Brain microvascular endothelial cell (primary cell): ENCODE data around the gene ARCN1.

ENCODE experiments used
- DNase-seq: peaks from one replicate; pipeline ENCODE4 v3.0.0-alpha.2; 2020
- H3K27ac ChIP-seq: fragments of 250-450 bp; sonication (Bioruptor Pico); 2 replicates; pipeline ENCODE4 v1.5.1; 2020; ENCODE audit warnings: mild to moderate bottlenecking, moderate library complexity
- H3K27me3 ChIP-seq: fragments of 250-450 bp; sonication (Bioruptor Pico); replicated peaks from 2 replicates; pipeline ENCODE4 v1.5.1; 2020; ENCODE audit warnings: mild to moderate bottlenecking
- H3K36me3 ChIP-seq: fragments of 250-450 bp; sonication (Bioruptor Pico); replicated peaks from 2 replicates; pipeline ENCODE4 v1.5.1; 2020; ENCODE audit warnings: mild to moderate bottlenecking
- H3K4me3 ChIP-seq: 2 replicates; pipeline ENCODE4 v1.5.1; 2011; ENCODE audit warnings: low read depth, mild to moderate bottlenecking, control low read depth, low read length, moderate library complexity
- CTCF ChIP-seq: IDR thresholded peaks from 2 replicates; pipeline ENCODE4 v1.5.1; 2011; ENCODE audit warnings: low read depth, mild to moderate bottlenecking, moderate library complexity, low read length, control low read depth, inconsistent platforms; ENCODE audit errors: missing control alignments
- in situ Hi-C: cut with HindIII; loops from 2 replicates; pipeline ENCODE4 v1.10.0; 2017; ENCODE audit warnings: low sequenced_read_pairs, low pct_ligation_motif_present

Gene ARCN1

GRCh38 chr11:118650366-118650765, 78.2 kb downstream of the ARCN1 start:
- no peaks in the 10 kb centered on the region for H3K27me3 ChIP-seq
- in situ Hi-C loops = no loop called here
- no peak for DNase-seq
- H3K4me3 ChIP-seq = no peak overlapping the region
- H3K27ac ChIP-seq = no peak overlapping the region
- H3K36me3 ChIP-seq = peaks cover 91% of the 10 kb centered on the region
- no peak for TF ChIP-seq CTCF

GRCh38 chr11:118651820-118652219, 79.6 kb downstream of the ARCN1 start:
- no peak for DNase-seq
- in situ Hi-C loops = no loop called here
- H3K36me3 ChIP-seq = peaks cover 93% of the 10 kb centered on the region
- H3K27ac ChIP-seq = no peak overlapping the region
- no peak for TF ChIP-seq CTCF
- no peak overlapping the region for H3K4me3 ChIP-seq
- H3K27me3 ChIP-seq = no peaks in the 10 kb centered on the region
